DND-41 (cell line): Measurements from ENCODE around the gene NDUFS2.

Experiments
- ATAC-seq: fragments of 200-7000 bp; cut with Tn5 transposase; 3 replicates; pipeline ENCODE4 v1.9.1; 2021; ENCODE audit warnings: low read depth; ENCODE audit not compliant: insufficient read depth
- DNase-seq: peaks from one replicate; pipeline ENCODE4 v3.0.0-alpha.2; 2020
- H2AFZ ChIP-seq: 2 replicates; pipeline ENCODE4 v1.6.0; 2012; ENCODE audit warnings: low read depth, low read length
- H3K27ac ChIP-seq: 2 replicates; pipeline ENCODE4 v1.5.1; 2012; ENCODE audit warnings: low read length, inconsistent platforms
- H3K27me3 ChIP-seq: fragments of 200-600 bp; sonication (generic); 2 replicates; pipeline ENCODE4 v1.6.0; 2012; ENCODE audit warnings: low read length, mild to moderate bottlenecking, inconsistent platforms; ENCODE audit not compliant: insufficient read depth, poor library complexity
- H3K36me3 ChIP-seq: 2 replicates; pipeline ENCODE4 v1.5.1; 2012; ENCODE audit warnings: low read length, inconsistent platforms; ENCODE audit not compliant: insufficient read depth
- H3K4me1 ChIP-seq: 2 replicates; pipeline ENCODE4 v1.5.1; 2012; ENCODE audit warnings: mild to moderate bottlenecking, low read length; ENCODE audit not compliant: insufficient read depth
- H3K4me2 ChIP-seq: 2 replicates; pipeline ENCODE4 v1.6.0; 2012; ENCODE audit warnings: mild to moderate bottlenecking, moderate library complexity, low read length, inconsistent platforms; ENCODE audit not compliant: insufficient read depth
- H3K4me3 ChIP-seq, 2 experiments: fragments of 200-600 bp in 1 of 2; shearing (Covaris generic) in 1 of 2; 2 replicates each; pipeline ENCODE4 v1.5.1; 2012 to 2016; ENCODE audit warnings: inconsistent platforms in 2 of 2, low read length in 2 of 2, mild to moderate bottlenecking in 2 of 2, low read depth in 1 of 2, moderate library complexity in 1 of 2
- H3K79me2 ChIP-seq: 2 replicates; pipeline ENCODE4 v1.6.0; 2012; ENCODE audit warnings: low read length, inconsistent platforms; ENCODE audit not compliant: insufficient read depth
- H3K9ac ChIP-seq: 2 replicates; pipeline ENCODE4 v1.6.0; 2012; ENCODE audit warnings: low read depth, mild to moderate bottlenecking, inconsistent platforms, low read length, moderate library complexity
- H3K9me3 ChIP-seq: 2 replicates; pipeline ENCODE4 v1.5.1; 2012; ENCODE audit warnings: low read length, moderate library complexity, mild to moderate bottlenecking, inconsistent platforms; ENCODE audit not compliant: insufficient read depth, severe bottlenecking
- H4K20me1 ChIP-seq: 2 replicates; pipeline ENCODE4 v1.6.0; 2012; ENCODE audit warnings: low read length; ENCODE audit not compliant: insufficient read depth
- EZH2 ChIP-seq: IDR thresholded peaks from 3 replicates; pipeline ENCODE4 v1.6.1; 2012; ENCODE audit warnings: borderline replicate concordance, low read depth, mild to moderate bottlenecking, moderate library complexity, low read length, inconsistent platforms; ENCODE audit not compliant: severe bottlenecking
- TF ChIP-seq, protein P1 (sequence below): IDR thresholded peaks from 2 replicates; pipeline ENCODE4 v1.5.1; 2012; ENCODE audit warnings: borderline replicate concordance, low read length, moderate library complexity, mild to moderate bottlenecking; ENCODE audit not compliant: poor library complexity, severe bottlenecking; ENCODE audit errors: extremely low read depth

The NDUFS2 gene

DNA sequence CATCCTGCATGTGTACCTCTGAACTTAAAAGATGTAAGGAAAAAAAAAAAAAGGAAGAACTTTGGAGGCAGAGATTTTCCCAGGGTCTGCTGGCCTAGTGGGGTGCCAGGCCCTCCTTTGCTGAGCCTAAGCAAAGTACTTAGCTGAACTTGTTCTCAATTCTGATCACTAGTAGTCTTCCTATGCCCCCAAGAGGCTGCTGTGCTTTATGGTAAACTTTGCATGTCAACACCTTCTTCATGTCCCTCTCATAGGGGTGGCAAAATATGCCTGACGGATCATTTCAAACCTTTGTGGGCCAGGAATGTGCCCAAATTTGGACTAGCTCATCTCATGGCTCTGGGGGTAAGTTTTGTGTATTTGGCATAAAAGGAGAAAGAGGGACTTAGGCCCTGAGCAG lies 44.3 kb upstream of the NDUFS2 start:
- Histone ChIP-seq H2AFZ (no peak overlapping the region), H3K79me2 (peaks cover 40% of the 10 kb centered on the region), H3K27me3 (no peaks in the 10 kb centered on the region), H3K4me3 (no peak overlapping the region), H3K27ac (no peak overlapping the region), H3K4me1 (peaks cover 63% of the 10 kb centered on the region), H3K9me3 (no peaks in the 10 kb centered on the region), H3K4me2 (no peak overlapping the region), H3K36me3 (peaks cover 46% of the 10 kb centered on the region), H3K9ac (no peak overlapping the region), H4K20me1 (no peaks in the 10 kb centered on the region)
- DNase-seq: no peak
- no peak for ATAC-seq
- TF ChIP-seq, protein P1, sequence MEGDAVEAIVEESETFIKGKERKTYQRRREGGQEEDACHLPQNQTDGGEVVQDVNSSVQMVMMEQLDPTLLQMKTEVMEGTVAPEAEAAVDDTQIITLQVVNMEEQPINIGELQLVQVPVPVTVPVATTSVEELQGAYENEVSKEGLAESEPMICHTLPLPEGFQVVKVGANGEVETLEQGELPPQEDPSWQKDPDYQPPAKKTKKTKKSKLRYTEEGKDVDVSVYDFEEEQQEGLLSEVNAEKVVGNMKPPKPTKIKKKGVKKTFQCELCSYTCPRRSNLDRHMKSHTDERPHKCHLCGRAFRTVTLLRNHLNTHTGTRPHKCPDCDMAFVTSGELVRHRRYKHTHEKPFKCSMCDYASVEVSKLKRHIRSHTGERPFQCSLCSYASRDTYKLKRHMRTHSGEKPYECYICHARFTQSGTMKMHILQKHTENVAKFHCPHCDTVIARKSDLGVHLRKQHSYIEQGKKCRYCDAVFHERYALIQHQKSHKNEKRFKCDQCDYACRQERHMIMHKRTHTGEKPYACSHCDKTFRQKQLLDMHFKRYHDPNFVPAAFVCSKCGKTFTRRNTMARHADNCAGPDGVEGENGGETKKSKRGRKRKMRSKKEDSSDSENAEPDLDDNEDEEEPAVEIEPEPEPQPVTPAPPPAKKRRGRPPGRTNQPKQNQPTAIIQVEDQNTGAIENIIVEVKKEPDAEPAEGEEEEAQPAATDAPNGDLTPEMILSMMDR: peak; percentile 13
- no peak for TF ChIP-seq EZH2

DNA sequence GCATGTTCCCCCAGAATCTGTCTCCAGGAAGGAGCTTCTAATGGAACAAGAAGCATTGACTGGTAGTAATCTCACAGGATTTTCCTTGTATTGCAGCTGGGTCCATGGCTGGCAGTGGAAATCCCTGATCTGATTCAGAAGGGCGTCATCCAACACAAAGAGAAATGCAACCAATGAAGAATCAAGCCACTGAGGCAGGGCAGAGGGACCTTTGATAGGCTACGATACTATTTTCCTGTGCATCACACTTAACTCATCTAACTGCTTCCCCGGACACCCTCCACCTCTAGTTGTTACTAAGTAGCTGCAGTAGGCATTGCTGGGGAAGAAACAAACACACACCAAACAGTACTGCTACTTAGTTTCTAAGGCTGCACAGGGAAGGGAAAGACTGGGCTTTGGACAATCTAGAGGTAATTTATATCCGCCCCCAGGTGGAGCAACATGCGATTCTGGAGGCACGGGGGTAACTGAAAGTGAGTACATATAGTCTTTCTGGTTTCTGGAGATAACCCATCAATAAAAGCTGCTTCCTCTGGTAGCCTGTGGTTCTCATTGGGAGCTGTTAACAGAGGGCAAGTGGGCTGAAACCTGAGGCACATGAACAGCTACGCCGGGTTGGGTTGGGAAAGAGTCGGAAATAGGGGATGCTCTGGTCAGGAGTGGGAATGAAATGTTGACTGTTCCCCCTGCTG lies 43.7 kb upstream of the NDUFS2 start:
- peak overlapping the region in 1 of 2 experiments; percentile 79; a peak in 2 of 4 replicates for H3K4me3 ChIP-seq
- DNase-seq (no peak), ATAC-seq (no peak)
- H3K9me3 ChIP-seq: no peaks in the 10 kb centered on the region
- peak overlapping the region; percentile 87 for H3K9ac ChIP-seq
- no peaks in the 10 kb centered on the region for H4K20me1 ChIP-seq
- peak overlapping the region; percentile 95; the same call in 1 of the 2 replicates for H2AFZ ChIP-seq
- H3K79me2 ChIP-seq: peaks cover 40% of the 10 kb centered on the region
- TF ChIP-seq, protein P1: no peak
- no peak for TF ChIP-seq EZH2
- H3K27ac ChIP-seq: peak overlapping the region; percentile 79
- H3K4me1 ChIP-seq: peaks cover 62% of the 10 kb centered on the region
- H3K36me3 ChIP-seq: peaks cover 52% of the 10 kb centered on the region
- peak overlapping the region; percentile 88 for H3K4me2 ChIP-seq
- no peaks in the 10 kb centered on the region for H3K27me3 ChIP-seq

DNA sequence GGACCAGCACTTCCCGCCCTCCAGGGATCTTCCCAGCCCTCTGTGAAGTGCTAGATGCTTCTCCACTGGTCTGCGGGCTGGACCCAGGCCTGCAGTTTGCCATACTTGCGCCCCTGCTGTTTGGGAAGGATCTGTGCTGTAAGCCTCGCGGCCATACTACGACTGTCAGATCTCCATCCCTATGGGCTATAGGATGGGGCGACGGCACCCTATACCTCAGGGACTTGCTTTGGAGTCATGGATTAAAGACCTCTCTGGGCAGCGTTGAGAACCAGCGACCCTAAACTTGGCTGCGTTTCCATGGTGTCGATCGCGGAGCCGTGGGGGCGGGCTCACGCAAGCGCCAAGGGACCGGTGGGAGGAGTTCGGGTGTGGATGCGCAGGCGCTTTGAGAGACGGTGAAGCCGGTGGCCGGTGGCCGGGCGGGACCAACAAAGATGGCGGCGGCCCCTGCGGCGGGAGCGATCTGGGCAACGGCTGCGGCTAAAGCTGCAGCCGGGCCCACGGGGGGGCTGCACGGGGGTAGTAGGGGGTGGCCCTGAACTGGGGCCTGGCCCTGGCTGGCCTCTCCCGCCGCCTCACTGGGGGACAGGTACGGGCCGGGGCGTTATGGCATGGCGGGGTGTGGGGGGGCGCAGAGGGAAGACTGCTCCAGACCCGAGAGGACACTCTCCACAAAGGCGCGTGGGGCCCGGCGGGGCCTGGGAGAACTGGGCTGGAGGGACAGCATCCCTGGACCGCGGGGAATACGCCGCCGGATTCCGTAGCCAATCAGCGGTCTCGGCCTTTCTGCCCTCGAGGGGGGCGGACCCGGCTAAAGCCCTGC lies 42.9 kb upstream of the NDUFS2 start, which contains the start of gene USP21:
USP21 (plus strand) TSS at position 414 of the 826 bp plus-strand sequence. CDS start 1,141 bp downstream, outside the sequence.
- H3K79me2 ChIP-seq: peaks cover 35% of the 10 kb centered on the region
- peak; percentile 95 for ATAC-seq
- H3K27ac ChIP-seq: peak within 1 kb of the TSS; percentile 79
- H3K36me3 ChIP-seq: peaks cover 61% of the 10 kb centered on the region
- H3K4me1 ChIP-seq: peaks cover 69% of the 10 kb centered on the region
- H3K4me3 ChIP-seq: peak within 1 kb of the TSS; percentile 60 to 79; a peak in 3 of 4 replicates
- H2AFZ ChIP-seq: peak within 1 kb of the TSS; percentile 95
- TF ChIP-seq, protein P1: no peak
- no peak for TF ChIP-seq EZH2
- H3K4me2 ChIP-seq: peak within 1 kb of the TSS; percentile 88
- H3K27me3 ChIP-seq: no peaks in the 10 kb centered on the region
- H4K20me1 ChIP-seq: no peaks in the 10 kb centered on the region
- no peaks in the 10 kb centered on the region for H3K9me3 ChIP-seq
- H3K9ac ChIP-seq: peak within 1 kb of the TSS; percentile 87
- DNase-seq: peak; percentile 93
